Daoy (cell line): ENCODE results near the gene NEDD8. TPM values are rescaled to one million over a fixed set of nuclear protein-coding genes. Genes with fewer than 3 reads are reported as not detected.
"Not testable (repeated sequence)": the region's sequence is repeated elsewhere in the genome, so short reads cannot be mapped to it uniquely, and the experiment has no call there.

Experiments used
- DNase-seq: peaks from one replicate; pipeline ENCODE4 v3.0.0-alpha.2; 2015; ENCODE audit warnings: low read depth
- total RNA-seq: library from RNA; depleted of rRNA; stranded (reverse); fragments of >200 nt; shearing (Covaris generic); gene quantifications from 2 replicates; pipeline ENCODE4 v1.2.3, GENCODE V29; 2014

Gene NEDD8
- total RNA-seq, 1 experiment from 2014 or later: 308 TPM

GRCh38 chr14:24247422-24247821 lies 15.3 kb upstream of the NEDD8 start:
- no peak for DNase-seq

GRCh38 chr14:24246765-24247212 lies 14.6 kb upstream of the NEDD8 start:
- DNase-seq: peak; percentile 23

GRCh38 chr14:24245350-24245749 lies 13.2 kb upstream of the NEDD8 start:
- DNase-seq: not testable (repeated sequence)

GRCh38 chr14:24243336-24243836 lies 11.2 kb upstream of the NEDD8 start:
- DNase-seq: peak; percentile 59

- DNase-seq: peak; percentile 95
Observed at GRCh38 chr14:24241829-24242443, 9.8 kb upstream of the NEDD8 start.

- no peak for DNase-seq
Observed at GRCh38 chr14:24240110-24240918, 8.1 kb upstream of the NEDD8 start.

GRCh38 chr14:24238527-24239037 lies 6.4 kb upstream of the NEDD8 start:
- no peak for DNase-seq

GRCh38 chr14:24238123-24238522 lies 6.0 kb upstream of the NEDD8 start:
- DNase-seq: no peak

- no peak for DNase-seq
Observed at GRCh38 chr14:24237463-24237955, 5.3 kb upstream of the NEDD8 start.

GRCh38 chr14:24236689-24237462 lies 4.7 kb upstream of the NEDD8 start:
- DNase-seq: no peak

- no peak for DNase-seq
Observed at GRCh38 chr14:24235804-24236688, 3.9 kb upstream of the NEDD8 start.

GRCh38 chr14:24234095-24235005 lies 2.2 kb upstream of the NEDD8 start:
- DNase-seq: no peak

- DNase-seq: no peak
Observed at GRCh38 chr14:24233538-24233866, 1.3 kb upstream of the NEDD8 start.

- peak; percentile 26 for DNase-seq
Observed at GRCh38 chr14:24232645-24233537, 724 bp upstream of the NEDD8 start, which contains the start of gene GMPR2. GMPR2 (plus strand) TSS chr14:24232929; CDS start chr14:24233254, 325 bp downstream.

GRCh38 chr14:24231263-24232120 lies 675 bp downstream of the NEDD8 start:
- no peak for DNase-seq

GRCh38 chr14:24228902-24229301 lies 3.3 kb downstream of the NEDD8 start:
- DNase-seq: no peak

GRCh38 chr14:24226473-24226872 lies 5.7 kb downstream of the NEDD8 start:
- DNase-seq: no peak

- DNase-seq: peak; percentile 83
Observed at GRCh38 chr14:24224618-24225071, 7.5 kb downstream of the NEDD8 start.
